IMR-90 (cell line): ENCODE data around the gene SCN8A. TPM values are rescaled to one million over a fixed set of nuclear protein-coding genes. Genes with fewer than 3 reads are reported as not detected.

ENCODE experiments used
- ATAC-seq: fragments of 200-7000 bp; cut with Tn5 transposase; 2 replicates; pipeline ENCODE4 v1.9.1; 2020; ENCODE audit warnings: low read depth, mild to moderate bottlenecking, moderate library complexity
- BruUV-seq: library from RNA; stranded (reverse); fragments of 400-500 nt; replicated peaks from 2 replicates; lab custom pipeline; 2021; lab: Mats Ljungman, UMichigan
- CTCF ChIA-PET: fragments of 300-600 bp; formaldehyde crosslinking; extraction: SDS; loops from one replicate; lab custom pipeline; 2021; ENCODE audit warnings: antibody characterized with exemption; lab: Yijun Ruan, JAX
- POLR2A ChIA-PET: fragments of 300-600 bp; sonication (Branson Sonifier 250); formaldehyde crosslinking; loops from one replicate; lab custom pipeline; 2022; ENCODE audit warnings: antibody characterized with exemption; ENCODE audit not compliant: unreplicated experiment; lab: Charles Lee
- DNase-seq: peaks from one replicate; pipeline ENCODE4 v3.0.0; 2013
- H2AFZ ChIP-seq: replicated peaks from 2 replicates; pipeline ENCODE3; 2013; ENCODE audit warnings: low read length, mild to moderate bottlenecking; ENCODE audit not compliant: poor library complexity
- H2AK5ac ChIP-seq: 2 replicates; pipeline ENCODE4 v1.6.1; 2013; ENCODE audit warnings: low read depth, low read length, inconsistent platforms
- H2AK9ac ChIP-seq: replicated peaks from 2 replicates; pipeline ENCODE3; 2013; ENCODE audit warnings: mild to moderate bottlenecking, low read depth, low read length, moderate library complexity; ENCODE audit not compliant: poor library complexity
- H2BK120ac ChIP-seq: 2 replicates; pipeline ENCODE4 v1.6.1; 2013; ENCODE audit warnings: low read depth, low read length, inconsistent platforms
- H2BK15ac ChIP-seq: 3 replicates; pipeline ENCODE4 v1.6.1; 2013; ENCODE audit warnings: low read depth, low read length, inconsistent platforms
- H2BK20ac ChIP-seq: 2 replicates; pipeline ENCODE4 v1.6.1; 2013; ENCODE audit warnings: low read depth, mild to moderate bottlenecking, inconsistent platforms, low read length, moderate library complexity
- H2BK5ac ChIP-seq: 2 replicates; pipeline ENCODE4 v1.6.1; 2013; ENCODE audit warnings: mild to moderate bottlenecking, low read depth, low read length, inconsistent platforms; ENCODE audit not compliant: poor library complexity, severe bottlenecking
- H3K14ac ChIP-seq: replicated peaks from 2 replicates; pipeline ENCODE4 v1.6.1; 2013; ENCODE audit warnings: low read depth, low read length, inconsistent platforms
- H3K18ac ChIP-seq: 2 replicates; pipeline ENCODE4 v1.6.1; 2013; ENCODE audit warnings: low read depth, low read length, control low read depth
- H3K23ac ChIP-seq: 2 replicates; pipeline ENCODE4 v1.6.1; 2013; ENCODE audit warnings: low read depth, low read length, inconsistent platforms
- H3K27ac ChIP-seq: 2 replicates; pipeline ENCODE4 v1.5.1; 2013; ENCODE audit warnings: mild to moderate bottlenecking, control low read depth, low read length; ENCODE audit not compliant: insufficient read depth
- H3K27me3 ChIP-seq: 2 replicates; pipeline ENCODE4 v1.6.1; 2013; ENCODE audit warnings: low read length; ENCODE audit not compliant: control insufficient read depth, insufficient read depth
- H3K36me3 ChIP-seq: 2 replicates; pipeline ENCODE4 v1.6.1; 2013; ENCODE audit warnings: low read length, mixed read lengths; ENCODE audit not compliant: control insufficient read depth, insufficient read depth
- H3K4ac ChIP-seq: 2 replicates; pipeline ENCODE4 v1.6.1; 2013; ENCODE audit warnings: low read depth, low read length, inconsistent platforms
- H3K4me1 ChIP-seq: 2 replicates; pipeline ENCODE4 v1.6.1; 2013; ENCODE audit warnings: low read length, mixed read lengths; ENCODE audit not compliant: control insufficient read depth, insufficient read depth
- H3K4me2 ChIP-seq: 2 replicates; pipeline ENCODE4 v1.6.1; 2013; ENCODE audit warnings: low read depth, mild to moderate bottlenecking, control low read depth, low read length, moderate library complexity
- H3K4me3 ChIP-seq: 2 replicates; pipeline ENCODE4 v1.5.1; 2013; ENCODE audit warnings: low read depth, mild to moderate bottlenecking, control low read depth, low read length, moderate library complexity; ENCODE audit not compliant: insufficient read depth
- H3K56ac ChIP-seq: 2 replicates; pipeline ENCODE4 v1.6.1; 2013; ENCODE audit warnings: low read length, inconsistent platforms; ENCODE audit not compliant: insufficient read depth; ENCODE audit errors: extremely low read depth
- H3K79me1 ChIP-seq, 2 experiments: 2 replicates each; pipeline ENCODE4 v1.6.1; 2013; ENCODE audit warnings: low read length in 2 of 2, inconsistent platforms in 1 of 2, low read depth in 1 of 2
- H3K9ac ChIP-seq: 2 replicates; pipeline ENCODE4 v1.6.1; 2013; ENCODE audit warnings: low read depth, low read length, control low read depth
- H3K9me1 ChIP-seq: 2 replicates; pipeline ENCODE4 v1.6.1; 2013; ENCODE audit warnings: low read length, inconsistent platforms; ENCODE audit not compliant: insufficient read depth
- H3K9me3 ChIP-seq: 2 replicates; pipeline ENCODE4 v1.6.1; 2013; ENCODE audit warnings: low read length; ENCODE audit not compliant: control insufficient read depth, insufficient read depth
- H4K20me1 ChIP-seq: 2 replicates; pipeline ENCODE4 v1.6.1; 2013; ENCODE audit warnings: low read length, inconsistent platforms; ENCODE audit not compliant: insufficient read depth
- H4K5ac ChIP-seq: 2 replicates; pipeline ENCODE4 v1.6.1; 2013; ENCODE audit warnings: mild to moderate bottlenecking, low read depth, low read length, control low read depth
- H4K8ac ChIP-seq, 2 experiments: 2 replicates each; pipeline ENCODE4 v1.6.1; 2013; ENCODE audit warnings: low read depth in 2 of 2, low read length in 2 of 2, control low read depth in 1 of 2, inconsistent platforms in 1 of 2
- H4K91ac ChIP-seq: 2 replicates; pipeline ENCODE4 v1.6.1; 2013; ENCODE audit warnings: low read depth, low read length, inconsistent platforms; ENCODE audit not compliant: insufficient read depth
- MAFK ChIP-seq: IDR thresholded peaks from 2 replicates; pipeline ENCODE4 v1.6.1; 2012; ENCODE audit warnings: low read depth, low read length, improper control_type of control experiment
- MAZ ChIP-seq: IDR thresholded peaks from 2 replicates; pipeline ENCODE4 v1.6.1; 2012; ENCODE audit warnings: low read depth, mild to moderate bottlenecking, low read length, improper control_type of control experiment, moderate library complexity, borderline replicate concordance
- MXI1 ChIP-seq: IDR thresholded peaks from 2 replicates; pipeline ENCODE4 v1.6.1; 2012; ENCODE audit warnings: low read depth, mild to moderate bottlenecking, low read length, moderate library complexity, borderline replicate concordance
- POLR2A ChIP-seq: IDR thresholded peaks from 2 replicates; pipeline ENCODE4 v1.6.1; 2012; ENCODE audit warnings: mild to moderate bottlenecking, low read depth, low read length
- WGBS, 2 experiments: methylation state at CpG; one replicate each; pipeline versions ENCODE4 v1.1.5 to v1.1.7; 2013; ENCODE audit warnings: missing lambda C conversion rate in 2 of 2; ENCODE audit not compliant: insufficient read length in 1 of 2; ENCODE audit errors: extremely low coverage in 2 of 2; 5-methylcytosine and 5-hydroxymethylcytosine counted together
- dilution Hi-C: fragments of 300-500 bp; cut with HindIII; formaldehyde crosslinking; loops from one replicate; pipeline ENCODE4 v1.14.3; 2018; ENCODE audit warnings: low sequenced_read_pairs; ENCODE audit not compliant: unreplicated experiment
- in situ Hi-C: fragments of 300-500 bp; cut with MboI; formaldehyde crosslinking; loops from 3 replicates; pipeline ENCODE4 v1.14.3; 2019; ENCODE audit warnings: low sequenced_read_pairs, inconsistent platforms, mixed read lengths
- intact Hi-C: fragments of 100-400 bp; cut with micrococcal nuclease; formaldehyde crosslinking; loops from 2 replicates; pipeline ENCODE4 v1.10.0; 2022
- polyA plus RNA-seq, 3 experiments: library from polyadenylated mRNA; depleted of rRNA; stranded (reverse); fragments of >200 nt; gene quantifications; 2 replicates each; pipeline ENCODE4 v1.2.3, GENCODE V29; 2012; ENCODE audit warnings: low replicate concordance in 1 of 3
- total RNA-seq: library from RNA; depleted of rRNA; stranded (reverse); fragments of >200 nt; gene quantifications from 2 replicates; pipeline ENCODE4 v1.2.3, GENCODE V29; 2012

Gene SCN8A
- total and polyA plus RNA-seq, 2 of the 4 experiments (the other 2 are of a cell fraction) = 6.9 to 19.7 TPM

DNA sequence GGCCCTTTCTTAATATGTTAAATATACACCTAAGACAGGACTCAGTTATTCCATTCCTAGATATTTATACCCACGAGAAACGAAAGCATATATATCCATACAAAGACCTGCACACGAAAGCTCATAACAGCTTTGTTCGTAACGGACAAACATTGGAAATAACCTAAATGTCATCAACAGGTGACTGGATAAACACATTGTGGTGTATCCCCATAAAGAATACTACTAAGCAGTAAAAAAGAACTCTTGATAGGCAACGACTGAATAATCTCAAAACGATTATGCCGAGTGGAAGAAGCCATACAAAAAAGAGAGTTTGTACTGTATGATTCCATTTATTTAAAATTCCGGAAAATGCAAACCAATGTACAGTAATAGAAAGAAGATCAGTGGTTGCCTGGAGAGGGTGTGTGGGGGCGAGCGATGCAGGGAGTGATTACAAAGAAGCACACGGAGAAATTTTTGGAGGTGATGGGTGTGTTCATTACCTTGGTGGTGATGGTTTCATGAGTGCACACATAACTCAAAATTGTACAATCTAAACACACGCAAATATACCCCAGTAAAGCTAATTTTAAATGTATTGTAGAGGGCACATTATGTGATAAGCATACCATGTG lies 1.4 kb upstream of the SCN8A start:
- dilution Hi-C loops = no loop called here
- Histone ChIP-seq H3K23ac (0 out of 2 replicates have a peak overlapping the region, but pooled peaks have one; percentile 71), H3K27ac (no peak overlapping the region), H3K9ac (no peak overlapping the region), H2AFZ (no peak overlapping the region), H3K56ac (no peak overlapping the region), H2AK5ac (no peak overlapping the region), H2BK5ac (no peak overlapping the region), H4K8ac (no peak overlapping the region), H3K4me3 (no peak overlapping the region), H3K4ac (no peak overlapping the region), H4K20me1 (peaks cover 22% of the 10 kb centered on the region; the same call in 1 of the 2 replicates), H4K5ac (no peak overlapping the region), H3K9me1 (peaks cover 4% of the 10 kb centered on the region; the same call in 1 of the 2 replicates), H3K36me3 (no peaks in the 10 kb centered on the region), H3K79me1 (peaks cover 0 to 39% of the 10 kb centered on the region in 2 experiments; a peak in 3 of 4 replicates), H3K4me2 (no peak overlapping the region), H4K91ac (no peak overlapping the region), H3K4me1 (no peaks in the 10 kb centered on the region; the same call in 1 of the 2 replicates), H3K18ac (no peak overlapping the region), H2BK20ac (no peak overlapping the region), H2BK15ac (no peak overlapping the region), H2BK120ac (no peak overlapping the region), H3K27me3 (no peaks in the 10 kb centered on the region), H3K9me3 (no peaks in the 10 kb centered on the region), H3K14ac (no peak overlapping the region), H2AK9ac (no peak overlapping the region)
- TF ChIP-seq POLR2A (no peak), MAFK (no peak), MXI1 (no peak), MAZ (no peak)
- DNase-seq (no peak), ATAC-seq (no peak)
- intact Hi-C loops = loop anchor here (1.0 to 5.0 kb wide), 3 partner anchors 89 to 223 kb away; partner anchors contain the start of gene SLC4A8
- no TSS peak for BruUV-seq
- 85% methylated on average over 4 of the region's 13 CpGs; no CpG with 5 or more reads in 1 of the 2 experiments for WGBS, 2 experiments
- in situ Hi-C loops = no loop called here
- POLR2A ChIA-PET = no interaction called here
- CTCF ChIA-PET = no interaction called here
